ENCODE measurements around the gene MPZL1. TPM values are rescaled to one million over a fixed set of nuclear protein-coding genes. Genes with fewer than 3 reads are reported as not detected.

MPZL1 gene
- total and polyA plus RNA-seq, 2 of the 8 experiments (the other 6 are each of a cell fraction or from before 2014, with no cell fraction given): 37.8 to 120 TPM

GRCh38 chr1:167826127-167826526 lies 104.3 kb downstream of the MPZL1 start:
- no peaks in the 10 kb centered on the region for H3K27me3 ChIP-seq (replicated peaks in 1 of 4; ENCODE audit: control insufficient read depth in 3 of 4, extremely low read depth in 1 of 4, insufficient read depth in 3 of 4, low read length in 3 of 4)
- H3K4me3 ChIP-seq (ENCODE audit: extremely low read depth in 1 of 4, insufficient read depth in 2 of 4, low read depth in 3 of 4, low read length in 4 of 4): no peak overlapping the region
- no peak overlapping the region for H2BK12ac ChIP-seq (ENCODE audit: low read depth, low read length)
- no peak overlapping the region for H3K27ac ChIP-seq (ENCODE audit: low read depth, low read length)
- H3K79me2 ChIP-seq (ENCODE audit: control insufficient read depth in 1 of 2, insufficient read depth in 2 of 2, low read length in 2 of 2): no peaks in the 10 kb centered on the region
- WGBS, 2 experiments (ENCODE audit: extremely low coverage in 1 of 2, insufficient coverage in 1 of 2, insufficient read length in 1 of 2, insufficient replicate concordance in 2 of 2, low coverage in 1 of 2, low lambda C conversion rate in 2 of 2, missing lambda C conversion rate in 1 of 2): 87% methylated on average over 4 of the region's 4 CpGs; no CpG with 5 or more reads in 1 of the 2 experiments
- FAIRE-seq: no peak
- H2BK15ac ChIP-seq (ENCODE audit: low read length): 0 out of 2 replicates have a peak overlapping the region, but pooled peaks have one; percentile 3
- H4K91ac ChIP-seq (replicated peaks; ENCODE audit: insufficient read length, low read length): no peak overlapping the region
- H3K4me2 ChIP-seq (ENCODE audit: insufficient read depth in 1 of 2, low read depth in 2 of 2, low read length in 2 of 2): no peak overlapping the region
- no peaks in the 10 kb centered on the region for H3K9me3 ChIP-seq (ENCODE audit: insufficient read depth in 2 of 2, low read depth in 1 of 2, low read length in 1 of 2)
- peak overlapping the region; percentile 24; the same call in 1 of the 2 replicates for H2AFZ ChIP-seq (ENCODE audit: low read length)
- TF ChIP-seq CTCF (IDR thresholded peaks at IDR 0.05; ENCODE audit: control extremely low read depth in 1 of 3, insufficient read depth in 1 of 3, low read depth in 1 of 3, low read length in 3 of 3) (no peak), E2F6 (IDR thresholded peaks at IDR 0.05) (no peak), RBBP5 (IDR thresholded peaks at IDR 0.05; ENCODE audit: borderline replicate concordance, low read depth, low read length) (no peak), ASH2L (IDR thresholded peaks at IDR 0.05; ENCODE audit: low read length) (no peak), POLR2A (IDR thresholded peaks at IDR 0.05; ENCODE audit: control extremely low read depth in 1 of 2, low read depth in 2 of 2, low read length in 2 of 2) (no peak), HDAC6 (IDR thresholded peaks at IDR 0.05; ENCODE audit: low read depth, low read length) (no peak), POU5F1 (IDR thresholded peaks at IDR 0.05; ENCODE audit: low read depth, low read length) (no peak), SP2 (IDR thresholded peaks at IDR 0.05; ENCODE audit: low read length) (no peak), YY1 (IDR thresholded peaks at IDR 0.05; ENCODE audit: low read depth, low read length) (no peak)
- H2BK120ac ChIP-seq (replicated peaks; ENCODE audit: low read depth, low read length): no peak overlapping the region
- H4K8ac ChIP-seq (ENCODE audit: extremely low read depth, insufficient read depth, low read length): no peak overlapping the region
- ChIA-PET CTCF (ENCODE audit: partially characterized antibody) (interaction anchor here (1.7 kb wide), 1 partner anchor 66 kb away, joined by 3 read pairs; no protein-coding TSS in a partner anchor), POLR2A (ENCODE audit: partially characterized antibody) (interaction anchor here (0.5 to 0.6 kb wide), 2 partner anchors 42 to 69 kb away, joined by 3 read pairs; no protein-coding TSS in a partner anchor)
- DNase-seq (ENCODE audit: low read depth in 1 of 2, low spot score in 2 of 2): no peak
- H3K23me2 ChIP-seq (ENCODE audit: low read depth, low read length): no peaks in the 10 kb centered on the region
- H4K20me1 ChIP-seq (replicated peaks in 1 of 2; ENCODE audit: control insufficient read depth in 1 of 2, insufficient read depth in 2 of 2, low read length in 2 of 2): no peaks in the 10 kb centered on the region
- H2BK5ac ChIP-seq (ENCODE audit: low read depth, low read length): no peak overlapping the region
- H3K56ac ChIP-seq (replicated peaks; ENCODE audit: insufficient read length, low read depth, low read length): no peak overlapping the region
- no peaks in the 10 kb centered on the region for H3K36me3 ChIP-seq (ENCODE audit: control insufficient read depth in 2 of 4, insufficient read depth in 4 of 4, low read length in 3 of 4)
- no peak overlapping the region for H3K4ac ChIP-seq (replicated peaks; ENCODE audit: insufficient read length, low read depth, low read length)
- no peaks in the 10 kb centered on the region for H3K79me1 ChIP-seq (ENCODE audit: low read depth, low read length)
- H3K4me1 ChIP-seq (replicated peaks in 1 of 4; ENCODE audit: control insufficient read depth in 3 of 4, insufficient read depth in 4 of 4, low read length in 3 of 4): peaks cover 0 to 14% (median 6%) of the 10 kb centered on the region in 4 experiments; a peak in 6 of 7 replicates
- no peak overlapping the region for H4K5ac ChIP-seq (ENCODE audit: insufficient read length, low read depth, low read length)
- no peak overlapping the region for H3K9ac ChIP-seq (replicated peaks in 1 of 4; ENCODE audit: extremely low read depth in 1 of 4, low read depth in 3 of 4, low read length in 3 of 4)
- H3K18ac ChIP-seq (ENCODE audit: extremely low read depth, low read length): no peak overlapping the region
- no peak overlapping the region for H2BK20ac ChIP-seq (ENCODE audit: low read length)
- H2AK5ac ChIP-seq (ENCODE audit: low read depth, low read length): no peak overlapping the region
- no peak overlapping the region for H3K23ac ChIP-seq (ENCODE audit: insufficient read length)
- no peak overlapping the region for H3K14ac ChIP-seq (ENCODE audit: insufficient read length)
